HEK293T (cell line): ENCODE measurements around the gene NKAIN2.

Experiments used
- FOXK2 ChIP-seq: fragments of 450-650 bp; IDR thresholded peaks from 2 replicates; pipeline ENCODE4 v1.6.1; 2016; ENCODE audit warnings: mild to moderate bottlenecking
- LEF1 ChIP-seq: fragments of 450-650 bp; IDR thresholded peaks from 2 replicates; pipeline ENCODE4 v1.6.1; 2017; ENCODE audit warnings: mild to moderate bottlenecking, borderline replicate concordance

GRCh38 chr6:124008000-124008987, 204.6 kb downstream of the NKAIN2 start:
- TF ChIP-seq LEF1 (no peak), FOXK2 (no peak)
